H54 (cell line): ENCODE data around the gene RSPO3.

Experiments used
- DNase-seq: peaks from one replicate; pipeline ENCODE4 v3.0.0; 2011; ENCODE audit warnings: low spot score, mixed read lengths; ENCODE audit not compliant: insufficient read length
- FAIRE-seq: peaks from 3 replicates; lab custom pipeline; 2011; peaks lifted over from hg19 to GRCh38; lab: Jason Lieb, UNC
- POLR2A ChIP-seq: IDR thresholded peaks from 2 replicates; pipeline ENCODE4 v1.6.1; 2011; ENCODE audit warnings: low read depth, mild to moderate bottlenecking, low read length

The RSPO3 gene

GRCh38 chr6:127118298-127119101 is at the start of gene RSPO3:
RSPO3 (plus strand) TSS chr6:127118671; CDS start chr6:127119193, 522 bp downstream.
- TF ChIP-seq POLR2A, result no peak
- DNase-seq, result peak; percentile 23
- no peak for FAIRE-seq

- FAIRE-seq, result peak; percentile 33
- DNase-seq, result no peak
These were observed 48.7 kb upstream of the RSPO3 start for GRCh38 chr6:127069659-127070279.

GRCh38 chr6:127073222-127073621 is 45.2 kb upstream of the RSPO3 start:
- DNase-seq (no peak), FAIRE-seq (no peak)
- no peak for TF ChIP-seq POLR2A

More at GRCh38 chr6:127069659-127070279, 48.7 kb upstream of the RSPO3 start:
- TF ChIP-seq POLR2A, result no peak

GRCh38 chr6:127076466-127076865 is 42.0 kb upstream of the RSPO3 start:
- TF ChIP-seq POLR2A, result no peak
- no peak for FAIRE-seq
- DNase-seq, result no peak

GRCh38 chr6:127077886-127078285 is 40.6 kb upstream of the RSPO3 start:
- no peak for FAIRE-seq
- no peak for DNase-seq
- no peak for TF ChIP-seq POLR2A

GRCh38 chr6:127078669-127079068 is 39.8 kb upstream of the RSPO3 start:
- FAIRE-seq (no peak), DNase-seq (no peak)
- no peak for TF ChIP-seq POLR2A

GRCh38 chr6:127079681-127080080 is 38.8 kb upstream of the RSPO3 start:
- DNase-seq (no peak), FAIRE-seq (no peak)
- no peak for TF ChIP-seq POLR2A

- no peak for FAIRE-seq
- TF ChIP-seq POLR2A, result no peak
- no peak for DNase-seq
These were observed 38.4 kb upstream of the RSPO3 start for GRCh38 chr6:127080081-127080480.

GRCh38 chr6:127083231-127083962 is 35.1 kb upstream of the RSPO3 start:
- DNase-seq, result no peak
- no peak for TF ChIP-seq POLR2A
- no peak for FAIRE-seq

- FAIRE-seq (no peak), DNase-seq (no peak)
- TF ChIP-seq POLR2A, result no peak
These were observed 34.5 kb upstream of the RSPO3 start for GRCh38 chr6:127083963-127084310.

GRCh38 chr6:127085181-127085580 is 33.3 kb upstream of the RSPO3 start:
- FAIRE-seq, result no peak
- TF ChIP-seq POLR2A, result no peak
- no peak for DNase-seq

- DNase-seq, result no peak
- no peak for FAIRE-seq
- TF ChIP-seq POLR2A, result no peak
These were observed 28.4 kb upstream of the RSPO3 start for GRCh38 chr6:127090051-127090450.

- DNase-seq (no peak), FAIRE-seq (no peak)
- TF ChIP-seq POLR2A, result no peak
These were observed 26.0 kb upstream of the RSPO3 start for GRCh38 chr6:127092466-127092865.

- no peak for TF ChIP-seq POLR2A
- FAIRE-seq (no peak), DNase-seq (no peak)
These were observed 23.7 kb upstream of the RSPO3 start for GRCh38 chr6:127094791-127095190.
